GM19455 (cell line): ENCODE results near the gene RBCK1.
"Not testable (repeated sequence)": the region's sequence is repeated elsewhere in the genome, so short reads cannot be mapped to it uniquely, and the experiment has no call there.

ENCODE experiments used
- ATAC-seq: cut with Tn5 transposase; IDR thresholded peaks from one replicate; pipeline ENCODE4 v1.9.1; 2021; ENCODE audit not compliant: unreplicated experiment

The RBCK1 gene

GRCh38 chr20:467755-468154, 59.7 kb downstream of the RBCK1 start:
- no peak for ATAC-seq

GRCh38 chr20:469746-470490, 61.8 kb downstream of the RBCK1 start:
- no peak for ATAC-seq

- ATAC-seq, result no peak
Observed at GRCh38 chr20:472137-472846, 64.2 kb downstream of the RBCK1 start.

GRCh38 chr20:472889-473292, 64.8 kb downstream of the RBCK1 start:
- ATAC-seq, result no peak

GRCh38 chr20:474581-474980, 66.5 kb downstream of the RBCK1 start:
- no peak for ATAC-seq

- ATAC-seq, result no peak
Observed at GRCh38 chr20:475463-476357, 67.6 kb downstream of the RBCK1 start.

- ATAC-seq, result not testable (repeated sequence)
Observed at GRCh38 chr20:476561-477249, 68.6 kb downstream of the RBCK1 start.

- ATAC-seq, result no peak
Observed at GRCh38 chr20:478010-478948, 70.2 kb downstream of the RBCK1 start.

- ATAC-seq, result no peak
Observed at GRCh38 chr20:478949-479429, 70.9 kb downstream of the RBCK1 start.

- no peak for ATAC-seq
Observed at GRCh38 chr20:479487-479886, 71.4 kb downstream of the RBCK1 start.

- ATAC-seq, result no peak
Observed at GRCh38 chr20:480044-480443, 71.9 kb downstream of the RBCK1 start.

- ATAC-seq, result no peak
Observed at GRCh38 chr20:481167-481566, 73.1 kb downstream of the RBCK1 start.
